ENCODE data around the gene TPM4.
A peak's percentile ranks its signal among the peaks of the same experiment; 100 is the strongest.

Gene TPM4

DNA sequence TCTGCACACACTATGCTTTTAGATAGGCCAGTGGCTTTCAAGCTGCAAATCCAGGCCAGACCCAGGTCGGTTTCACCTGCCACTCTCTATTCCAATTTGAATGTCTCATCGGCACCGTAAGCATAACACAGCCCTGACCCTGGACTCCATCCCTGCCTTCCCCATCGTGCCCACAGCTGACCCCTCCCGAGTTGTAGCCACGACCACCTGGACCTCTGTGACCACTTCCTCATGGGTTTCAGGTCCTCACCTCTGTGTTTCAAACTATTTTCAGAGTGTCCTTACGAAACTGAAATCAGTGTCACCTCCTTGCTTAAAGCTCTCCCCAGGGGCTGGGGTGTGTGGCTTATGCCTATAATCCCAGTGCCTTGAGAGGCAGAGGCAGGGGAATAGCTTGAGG lies 58.2 kb downstream of the TPM4 start:
- DNase-seq = no peak

DNA sequence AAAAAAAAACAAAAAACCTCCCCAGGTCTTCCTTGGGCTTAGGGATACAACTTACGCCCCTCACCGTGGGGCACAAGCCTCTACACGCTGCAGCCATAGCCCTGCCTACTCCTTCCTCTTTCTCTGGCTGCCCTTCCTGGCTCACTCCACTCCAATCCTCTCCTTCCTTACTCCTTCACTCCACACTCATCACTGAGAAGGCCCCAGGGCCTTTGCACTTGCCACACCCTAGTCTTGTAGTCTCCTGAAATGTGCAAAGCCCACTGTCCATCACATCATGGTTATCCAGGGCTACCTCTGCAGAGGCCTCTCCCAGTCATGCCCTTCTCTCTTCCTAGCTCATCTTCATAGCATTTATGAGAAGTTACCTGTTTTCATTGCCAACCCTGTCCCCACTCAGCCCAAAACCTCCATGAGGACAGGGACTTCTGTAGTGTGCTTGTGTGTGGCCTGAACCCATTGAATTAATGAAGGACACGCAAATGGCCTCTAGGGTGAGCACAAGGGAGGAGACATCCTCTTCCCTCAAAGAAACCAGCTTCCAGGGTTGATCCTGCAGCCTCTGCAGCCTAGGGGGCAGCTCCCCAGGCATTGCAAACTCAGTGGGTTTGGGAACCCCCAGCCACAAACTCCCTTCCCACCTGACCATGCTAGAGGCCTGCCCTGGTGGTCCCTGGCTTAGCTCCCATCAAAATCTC lies 59.3 kb downstream of the TPM4 start:
- DNase-seq = no peak

GRCh38 chr19:16136185-16136999 lies 60.1 kb downstream of the TPM4 start:
- DNase-seq = no peak

DNA sequence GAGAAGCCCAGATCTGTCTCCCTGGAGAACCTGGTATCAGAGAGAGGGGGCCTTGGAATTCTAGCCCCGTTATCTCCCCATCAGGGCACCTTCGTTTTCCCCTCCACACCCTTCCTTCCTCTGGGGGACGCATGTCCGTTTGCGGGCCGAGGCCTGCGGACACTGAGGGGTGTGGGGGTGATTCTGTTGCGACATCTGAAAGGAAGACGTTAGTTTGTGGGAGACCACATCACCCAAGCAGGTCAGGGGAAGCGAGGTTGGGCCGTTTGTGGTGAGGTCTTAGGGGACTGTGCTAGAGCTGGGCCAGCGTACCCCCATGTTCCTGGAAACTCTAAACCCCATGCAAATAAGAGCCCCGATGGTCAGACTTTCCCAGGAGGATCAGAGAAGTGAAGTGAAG lies 63.5 kb downstream of the TPM4 start:
- DNase-seq = no peak

DNA sequence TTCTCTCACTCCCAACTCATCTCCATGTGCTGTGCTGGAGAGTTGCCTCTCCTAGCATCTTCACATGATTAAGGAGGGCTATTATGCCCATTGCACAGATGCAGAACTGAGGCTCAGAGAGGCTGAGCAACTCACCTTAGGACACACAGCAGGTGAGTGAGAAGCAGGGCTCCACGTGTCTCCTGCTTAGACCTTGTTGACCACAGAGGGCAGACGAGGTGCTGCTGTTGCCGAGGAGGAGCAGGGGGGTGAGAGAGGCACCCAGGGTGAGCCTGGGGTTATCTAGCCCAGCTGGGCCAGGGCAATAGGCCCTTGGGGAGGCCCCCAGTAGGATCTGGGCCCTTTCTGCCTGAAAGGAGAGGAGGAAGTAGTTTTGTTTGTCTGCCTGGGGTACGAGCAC lies 64.7 kb downstream of the TPM4 start:
- no peak for DNase-seq

DNA sequence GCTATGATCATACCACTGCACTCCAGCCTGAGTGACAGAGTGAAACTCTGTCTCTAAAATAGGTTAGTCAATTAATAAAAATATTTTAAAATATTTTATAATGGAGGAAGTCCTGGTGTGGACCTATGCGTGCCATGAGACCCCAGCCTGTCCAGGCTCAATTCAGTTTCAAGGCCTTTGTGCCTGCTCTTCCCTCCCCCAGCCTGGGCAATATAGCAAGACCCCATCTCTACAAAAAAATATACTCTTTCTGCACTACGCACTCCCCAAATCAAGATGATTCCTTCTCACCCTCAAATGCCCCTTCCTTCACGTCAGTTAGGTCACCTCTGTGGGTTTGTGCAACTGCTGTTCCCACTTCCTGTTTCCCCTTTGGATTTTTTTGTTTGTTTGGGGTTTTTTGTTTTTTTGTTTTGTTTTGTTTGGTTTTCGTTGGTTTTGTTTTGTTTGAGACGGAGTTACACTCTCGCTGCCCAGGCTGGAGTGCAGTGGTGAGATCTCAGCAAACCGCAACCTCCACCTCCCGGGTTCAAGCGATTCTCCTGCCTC lies 65.8 kb downstream of the TPM4 start:
- no peak for DNase-seq

- DNase-seq = peak; percentile 83
These were observed 67.3 kb downstream of the TPM4 start, which contains the start of gene HSH2D for GRCh38 chr19:16143399-16144215. Gene HSH2D, plus strand, starts transcription at chr19:16143685. Its CDS starts 5,066 bp downstream, at chr19:16148751.

- no peak for DNase-seq
These were observed 67.9 kb downstream of the TPM4 start for GRCh38 chr19:16144216-16144581.

- no peak for DNase-seq
These were observed 69.8 kb downstream of the TPM4 start for GRCh38 chr19:16146112-16146511.

- DNase-seq = no peak
These were observed 72.3 kb downstream of the TPM4 start for GRCh38 chr19:16148443-16149229.
